Brain microvascular endothelial cell (primary cell): Measurements from ENCODE around the gene CD27.

Experiments
- DNase-seq: peaks from one replicate; pipeline ENCODE4 v3.0.0-alpha.2; 2020
- H3K27ac ChIP-seq: fragments of 250-450 bp; sonication (Bioruptor Pico); 2 replicates; pipeline ENCODE4 v1.5.1; 2020; ENCODE audit warnings: mild to moderate bottlenecking, moderate library complexity
- H3K27me3 ChIP-seq: fragments of 250-450 bp; sonication (Bioruptor Pico); replicated peaks from 2 replicates; pipeline ENCODE4 v1.5.1; 2020; ENCODE audit warnings: mild to moderate bottlenecking
- H3K36me3 ChIP-seq: fragments of 250-450 bp; sonication (Bioruptor Pico); replicated peaks from 2 replicates; pipeline ENCODE4 v1.5.1; 2020; ENCODE audit warnings: mild to moderate bottlenecking
- H3K4me3 ChIP-seq: 2 replicates; pipeline ENCODE4 v1.5.1; 2011; ENCODE audit warnings: low read depth, mild to moderate bottlenecking, control low read depth, low read length, moderate library complexity
- CTCF ChIP-seq: IDR thresholded peaks from 2 replicates; pipeline ENCODE4 v1.5.1; 2011; ENCODE audit warnings: low read depth, mild to moderate bottlenecking, moderate library complexity, low read length, control low read depth, inconsistent platforms; ENCODE audit errors: missing control alignments
- in situ Hi-C: cut with HindIII; loops from 2 replicates; pipeline ENCODE4 v1.10.0; 2017; ENCODE audit warnings: low sequenced_read_pairs, low pct_ligation_motif_present

Gene CD27

DNA sequence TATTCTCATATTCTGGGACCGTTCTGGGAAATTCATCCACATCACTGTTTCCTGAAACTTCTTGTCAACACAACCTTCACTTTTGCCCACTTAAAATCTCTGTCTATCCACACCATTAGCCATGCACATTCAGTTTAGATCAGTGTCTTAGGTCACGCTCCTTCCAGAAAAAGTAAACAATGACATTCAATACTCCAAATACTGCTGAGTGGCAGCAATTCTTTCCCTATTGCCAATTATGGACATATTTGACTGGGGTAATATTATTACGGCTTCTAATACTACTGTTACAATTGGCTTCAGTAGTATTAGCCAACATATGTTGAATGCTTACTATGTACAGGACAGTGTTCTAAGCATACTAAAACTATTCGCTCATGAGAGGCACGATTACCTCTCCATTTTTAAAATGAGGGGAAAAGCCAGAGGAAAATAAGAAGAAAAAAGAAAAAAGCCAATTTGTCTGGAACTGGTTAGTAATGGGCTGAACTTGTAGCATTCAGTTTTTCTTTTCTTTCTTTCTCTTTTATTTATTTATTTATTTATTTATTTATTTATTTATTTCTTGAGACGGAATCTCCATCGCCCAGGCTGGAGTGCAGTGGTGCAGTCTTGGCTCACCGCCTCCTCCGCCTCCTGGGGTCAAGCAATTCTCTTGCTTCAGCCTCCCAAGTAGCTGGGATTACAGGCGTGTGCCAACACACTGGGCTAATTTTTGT is 37.4 kb upstream of the CD27 start:
- Histone ChIP-seq H3K4me3 (no peak overlapping the region), H3K27ac (no peak overlapping the region), H3K36me3 (no peaks in the 10 kb centered on the region), H3K27me3 (no peaks in the 10 kb centered on the region)
- TF ChIP-seq CTCF, result no peak
- DNase-seq, result no peak
- in situ Hi-C loops, result no loop called here

- no peak overlapping the region for H3K27ac ChIP-seq
- TF ChIP-seq CTCF, result no peak
- no peak for DNase-seq
- H3K4me3 ChIP-seq, result no peak overlapping the region
- no peaks in the 10 kb centered on the region for H3K27me3 ChIP-seq
- in situ Hi-C loops, result no loop called here
- no peaks in the 10 kb centered on the region for H3K36me3 ChIP-seq
Measured at GRCh38 chr12:6416596-6416995, 28.2 kb upstream of the CD27 start.

DNA sequence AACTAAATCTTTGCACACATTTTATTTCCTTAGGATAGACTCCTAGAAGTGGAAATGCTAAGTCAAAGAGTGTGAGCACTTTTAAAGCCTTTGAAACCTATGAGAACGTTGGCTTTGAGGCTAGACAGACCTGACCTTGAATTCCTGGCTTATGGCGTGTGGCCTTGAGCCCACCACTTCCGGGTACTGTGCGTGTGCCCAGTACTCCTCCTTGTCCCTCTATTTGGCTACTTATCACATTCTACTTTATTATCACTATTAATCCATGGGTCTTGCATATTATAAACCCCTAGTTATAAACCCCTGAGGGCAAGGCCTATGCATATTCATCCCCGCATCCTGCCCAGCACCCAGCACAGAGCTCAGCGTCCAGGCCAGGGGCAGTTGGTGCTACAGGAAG is 26.0 kb upstream of the CD27 start:
- DNase-seq, result no peak
- TF ChIP-seq CTCF, result no peak
- no peak overlapping the region for H3K27ac ChIP-seq
- no peaks in the 10 kb centered on the region for H3K36me3 ChIP-seq
- in situ Hi-C loops, result no loop called here
- no peaks in the 10 kb centered on the region for H3K27me3 ChIP-seq
- H3K4me3 ChIP-seq, result no peak overlapping the region

DNA sequence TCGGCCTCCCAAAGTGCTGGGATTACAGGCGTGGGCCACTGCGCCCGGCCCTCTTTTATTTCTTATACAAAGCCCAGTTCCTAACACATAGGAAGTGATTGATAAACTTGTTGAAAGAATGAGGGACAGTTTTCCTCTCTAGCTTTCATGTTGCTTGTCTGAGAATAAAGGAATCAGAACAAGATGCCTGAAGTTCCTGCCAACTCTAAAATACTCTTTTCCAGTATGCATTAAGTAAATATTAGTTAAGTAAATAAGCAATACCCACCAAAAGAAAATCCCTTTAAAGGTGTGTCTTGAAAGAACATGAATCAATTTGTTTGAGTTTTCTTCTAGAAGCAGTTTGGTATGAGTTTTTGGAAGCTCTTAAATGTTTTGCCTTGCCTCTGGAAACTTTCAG is 24.4 kb upstream of the CD27 start:
- in situ Hi-C loops, result no loop called here
- H3K27me3 ChIP-seq, result no peaks in the 10 kb centered on the region
- no peak overlapping the region for H3K27ac ChIP-seq
- H3K4me3 ChIP-seq, result no peak overlapping the region
- H3K36me3 ChIP-seq, result no peaks in the 10 kb centered on the region
- no peak for TF ChIP-seq CTCF
- no peak for DNase-seq

DNA sequence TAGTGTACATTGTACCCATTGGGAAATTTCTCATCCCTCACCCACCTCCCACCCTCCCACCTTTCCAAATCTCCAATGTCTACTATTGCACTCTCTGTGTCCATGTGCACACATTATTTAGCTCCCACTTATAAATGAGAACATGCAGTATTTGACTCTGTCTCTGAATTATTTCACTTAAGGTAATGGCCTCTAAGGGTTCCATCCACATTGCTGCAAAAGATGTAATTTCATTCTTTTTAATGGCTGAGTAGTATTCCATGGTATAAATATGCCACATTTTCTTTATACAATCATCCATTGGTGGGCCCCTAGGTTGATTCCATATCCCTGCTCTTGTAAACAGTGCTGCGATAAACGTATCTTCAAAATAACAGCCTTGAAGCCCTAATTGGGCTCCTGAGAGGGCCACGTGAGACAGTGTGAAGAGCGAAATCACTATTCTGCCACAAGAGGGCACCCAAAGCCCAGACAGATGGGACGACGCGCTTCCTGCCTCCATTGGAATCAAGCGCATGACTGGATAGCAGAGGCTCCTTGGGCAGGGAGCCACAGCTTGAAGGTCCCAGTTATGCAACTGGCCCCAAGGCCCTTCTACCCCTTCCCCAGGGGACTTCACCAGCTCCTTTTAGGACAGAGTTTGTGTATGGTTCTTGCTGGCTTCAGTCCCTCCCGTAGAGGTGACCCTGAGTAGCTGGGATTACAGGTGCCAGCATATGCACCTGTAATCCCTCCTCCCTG is 21.3 kb upstream of the CD27 start:
- Histone ChIP-seq H3K27me3 (no peaks in the 10 kb centered on the region), H3K4me3 (no peak overlapping the region), H3K36me3 (no peaks in the 10 kb centered on the region), H3K27ac (no peak overlapping the region)
- in situ Hi-C loops, result no loop called here
- peak; percentile 79 for DNase-seq
- peak; percentile 89 for TF ChIP-seq CTCF
